Measurements from ENCODE around the gene TMC1. TPM values are rescaled to one million over a fixed set of nuclear protein-coding genes. Genes with fewer than 3 reads are reported as not detected.
"Not testable (repeated sequence)": the region's sequence is repeated elsewhere in the genome, so short reads cannot be mapped to it uniquely, and the experiment has no call there.

Gene TMC1
- total RNA-seq, 4 donors from 2014 or later, result 0.32 TPM; not detected in 3

DNA sequence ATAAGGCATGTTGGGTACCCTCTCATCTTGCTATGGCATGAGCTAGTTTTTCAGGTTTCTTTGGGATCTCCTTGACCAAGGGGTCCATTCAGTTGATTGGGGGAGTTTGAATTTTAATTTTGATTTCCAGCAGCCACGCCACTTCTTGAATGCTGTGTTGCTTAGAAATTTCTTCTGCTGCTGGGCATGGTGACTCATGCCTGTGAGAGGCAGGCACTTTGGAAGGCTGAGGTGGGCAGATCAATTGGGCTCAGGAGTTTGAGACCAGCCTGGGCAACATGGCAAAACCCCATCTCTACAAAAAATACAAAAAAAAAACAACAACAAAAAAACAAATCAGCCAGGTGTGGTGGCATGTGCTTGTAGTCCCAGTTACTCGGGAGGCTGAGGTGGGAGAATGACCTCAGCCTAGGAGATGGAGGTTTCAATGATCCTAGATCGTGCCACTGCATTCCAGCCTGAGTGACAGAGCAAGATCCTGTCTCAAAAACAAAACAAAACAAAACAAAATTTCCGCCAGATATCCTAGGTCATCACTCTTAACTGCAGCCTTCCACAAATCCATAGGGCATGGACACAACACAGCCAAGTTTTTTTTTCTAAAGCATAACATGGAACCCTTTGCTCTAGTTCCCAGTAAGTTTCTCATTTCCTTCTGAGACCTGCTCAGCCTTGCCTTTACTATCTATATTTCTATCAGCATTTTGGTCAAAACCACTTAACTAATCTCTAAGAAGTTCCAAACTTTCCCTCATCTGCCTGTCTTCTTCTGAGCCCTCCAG, 17.7 kb downstream of the TMC1 start:
- no peak for DNase-seq
- H3K4me1 ChIP-seq, result peaks cover 0 to 5% (median 0%) of the 10 kb centered on the region in 4 donors
- H3K9me3 ChIP-seq, result no peaks in the 10 kb centered on the region
- no peaks in the 10 kb centered on the region for H3K36me3 ChIP-seq
- intact Hi-C loops (cut with DNase I; ENCODE audit: low total_unique reads) (no loop called here), in situ Hi-C loops (cut with MboI; ENCODE audit: low pct_ligation_motif_present in 1 of 4, low pct_unique_long_range_greater_than_20kb in 1 of 4, low sequenced_read_pairs in 3 of 4) (no loop called here)
- no peak overlapping the region for H3K4me3 ChIP-seq
- no peak overlapping the region for H3K27ac ChIP-seq
- TF ChIP-seq POLR2A (IDR thresholded peaks at IDR 0.05), result no peak
- TF ChIP-seq POLR2AphosphoS5 (IDR thresholded peaks at IDR 0.05), result no peak
- TF ChIP-seq, protein P1, sequence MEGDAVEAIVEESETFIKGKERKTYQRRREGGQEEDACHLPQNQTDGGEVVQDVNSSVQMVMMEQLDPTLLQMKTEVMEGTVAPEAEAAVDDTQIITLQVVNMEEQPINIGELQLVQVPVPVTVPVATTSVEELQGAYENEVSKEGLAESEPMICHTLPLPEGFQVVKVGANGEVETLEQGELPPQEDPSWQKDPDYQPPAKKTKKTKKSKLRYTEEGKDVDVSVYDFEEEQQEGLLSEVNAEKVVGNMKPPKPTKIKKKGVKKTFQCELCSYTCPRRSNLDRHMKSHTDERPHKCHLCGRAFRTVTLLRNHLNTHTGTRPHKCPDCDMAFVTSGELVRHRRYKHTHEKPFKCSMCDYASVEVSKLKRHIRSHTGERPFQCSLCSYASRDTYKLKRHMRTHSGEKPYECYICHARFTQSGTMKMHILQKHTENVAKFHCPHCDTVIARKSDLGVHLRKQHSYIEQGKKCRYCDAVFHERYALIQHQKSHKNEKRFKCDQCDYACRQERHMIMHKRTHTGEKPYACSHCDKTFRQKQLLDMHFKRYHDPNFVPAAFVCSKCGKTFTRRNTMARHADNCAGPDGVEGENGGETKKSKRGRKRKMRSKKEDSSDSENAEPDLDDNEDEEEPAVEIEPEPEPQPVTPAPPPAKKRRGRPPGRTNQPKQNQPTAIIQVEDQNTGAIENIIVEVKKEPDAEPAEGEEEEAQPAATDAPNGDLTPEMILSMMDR (IDR thresholded peaks at IDR 0.05), result no peak
- TF ChIP-seq EP300 (IDR thresholded peaks at IDR 0.05; ENCODE audit: low read depth), result no peak
- H3K27me3 ChIP-seq, result no peaks in the 10 kb centered on the region
- WGBS, 2 donors (ENCODE audit: low coverage in 1 of 2), result 87 to 90% methylated on average over 4 of the region's 4 CpGs

DNA sequence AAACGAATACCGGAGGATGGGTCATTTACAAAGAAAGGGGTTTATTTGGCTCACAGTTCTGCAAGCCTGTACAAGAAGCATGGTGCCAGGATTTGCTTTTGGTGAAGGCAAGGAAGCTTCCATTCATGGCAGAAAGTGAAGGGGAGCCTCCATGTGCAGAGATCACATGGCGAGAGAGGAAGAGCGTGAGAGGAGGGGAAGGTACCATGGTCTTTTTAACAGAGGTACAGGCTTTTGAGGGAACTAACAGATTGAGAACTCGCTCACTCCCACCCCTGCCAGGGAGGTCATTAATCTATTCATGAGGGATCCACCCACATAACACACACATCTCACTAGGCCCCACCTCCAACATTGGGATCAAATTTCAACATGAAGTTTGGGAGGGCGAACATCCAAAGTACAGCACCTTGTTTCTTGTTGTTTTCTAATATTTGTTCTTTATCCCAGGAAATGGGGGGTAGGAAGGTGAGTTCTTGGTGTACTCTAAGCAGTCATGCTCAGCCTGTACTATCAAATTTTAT, 18.5 kb downstream of the TMC1 start:
- H3K27me3 ChIP-seq, result no peaks in the 10 kb centered on the region
- no peak for DNase-seq
- no peak for TF ChIP-seq POLR2AphosphoS5 (IDR thresholded peaks at IDR 0.05)
- TF ChIP-seq, protein P1 (IDR thresholded peaks at IDR 0.05), result no peak
- no peak for TF ChIP-seq EP300 (IDR thresholded peaks at IDR 0.05; ENCODE audit: low read depth)
- TF ChIP-seq POLR2A (IDR thresholded peaks at IDR 0.05), result no peak
- H3K36me3 ChIP-seq, result no peaks in the 10 kb centered on the region
- 85 to 91% methylated on average over 4 to 6 of the region's 6 CpGs for WGBS, 2 donors (ENCODE audit: low coverage in 1 of 2)
- no peak overlapping the region for H3K27ac ChIP-seq
- in situ Hi-C loops (cut with MboI; ENCODE audit: low pct_ligation_motif_present in 1 of 4, low pct_unique_long_range_greater_than_20kb in 1 of 4, low sequenced_read_pairs in 3 of 4) (no loop called here), intact Hi-C loops (cut with DNase I; ENCODE audit: low total_unique reads) (loop anchor here (5.0 kb wide), 1 partner anchor 52 kb away; no protein-coding TSS in a partner anchor)
- H3K4me1 ChIP-seq, result peaks cover 0 to 5% (median 0%) of the 10 kb centered on the region in 4 donors
- H3K4me3 ChIP-seq, result no peak overlapping the region
- no peaks in the 10 kb centered on the region for H3K9me3 ChIP-seq

DNA sequence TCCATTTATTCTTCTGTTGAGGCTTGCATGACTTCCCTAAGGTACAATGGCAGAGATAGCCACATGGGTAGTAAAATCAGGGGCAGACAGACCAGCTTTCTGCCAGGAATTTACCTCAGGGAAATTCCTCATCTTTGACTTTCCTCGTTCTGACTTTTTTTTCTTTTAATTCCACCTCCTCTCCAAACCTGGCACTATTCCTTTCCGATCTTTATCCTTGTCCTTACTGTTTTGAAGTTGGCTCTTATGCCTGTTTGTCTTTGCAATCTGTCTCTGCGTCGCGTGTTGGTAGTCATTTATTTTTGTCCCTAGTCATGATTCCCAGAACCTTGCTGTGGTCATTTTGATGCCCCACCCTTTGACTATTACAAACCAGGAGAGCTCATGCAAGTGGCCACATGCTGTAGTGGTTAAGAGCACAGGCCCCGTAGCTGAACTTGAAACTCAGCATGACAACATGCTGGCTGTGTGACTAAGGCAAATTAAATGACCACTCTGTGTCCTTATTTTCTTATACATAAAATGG, 19.0 kb downstream of the TMC1 start:
- Histone ChIP-seq H3K9me3 (no peaks in the 10 kb centered on the region), H3K27me3 (no peaks in the 10 kb centered on the region), H3K4me1 (peaks cover 0 to 5% (median 0%) of the 10 kb centered on the region in 4 donors), H3K36me3 (no peaks in the 10 kb centered on the region), H3K4me3 (no peak overlapping the region), H3K27ac (no peak overlapping the region)
- intact Hi-C loops (cut with DNase I; ENCODE audit: low total_unique reads) (loop anchor here (5.0 kb wide), 1 partner anchor 52 kb away; no protein-coding TSS in a partner anchor), in situ Hi-C loops (cut with MboI; ENCODE audit: low pct_ligation_motif_present in 1 of 4, low pct_unique_long_range_greater_than_20kb in 1 of 4, low sequenced_read_pairs in 3 of 4) (no loop called here)
- DNase-seq, result no peak
- TF ChIP-seq, protein P1 (IDR thresholded peaks at IDR 0.05), result no peak
- TF ChIP-seq EP300 (IDR thresholded peaks at IDR 0.05; ENCODE audit: low read depth), result no peak
- no peak for TF ChIP-seq POLR2AphosphoS5 (IDR thresholded peaks at IDR 0.05)
- no peak for TF ChIP-seq POLR2A (IDR thresholded peaks at IDR 0.05)
- WGBS, 2 donors (ENCODE audit: low coverage in 1 of 2), result 53 to 59% methylated on average over 5 to 6 of the region's 6 CpGs

DNA sequence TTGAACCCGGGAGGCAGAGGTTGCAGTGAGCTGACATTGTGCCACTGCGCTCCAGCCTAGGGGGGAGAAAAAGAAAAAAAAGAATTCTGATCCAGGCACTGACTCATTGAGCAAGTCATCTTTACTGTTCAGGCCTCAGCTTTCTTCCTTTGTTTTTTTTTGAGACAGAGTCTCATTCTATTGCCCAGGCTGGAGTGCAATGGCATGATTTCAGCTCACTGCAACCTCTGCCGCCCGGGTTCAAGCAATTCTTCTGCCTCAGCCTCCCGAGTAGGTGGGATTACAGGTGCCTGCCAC, 21.1 kb downstream of the TMC1 start:
- H3K27ac ChIP-seq; H3K9me3 ChIP-seq; in situ Hi-C loops (cut with MboI; ENCODE audit: low pct_ligation_motif_present in 1 of 4, low pct_unique_long_range_greater_than_20kb in 1 of 4, low sequenced_read_pairs in 3 of 4); H3K4me3 ChIP-seq; H3K4me1 ChIP-seq; H3K27me3 ChIP-seq; DNase-seq; H3K36me3 ChIP-seq: not testable (repeated sequence)
- intact Hi-C loops (cut with DNase I; ENCODE audit: low total_unique reads), result loop anchor here (5.0 kb wide), 1 partner anchor 50 kb away; no protein-coding TSS in a partner anchor
- WGBS, 2 donors (ENCODE audit: low coverage in 1 of 2), result 82 to 84% methylated on average over 5 of the region's 5 CpGs

All from transverse colon (tissue), 4 donors.